Neural cell (in vitro differentiated cells): ENCODE data around the gene SLFN13.

Experiments
- EP300 ChIP-seq: fragments of 450-650 bp; conservative IDR thresholded peaks from 2 replicates; pipeline ENCODE4 v1.6.1; 2014; ENCODE audit warnings: antibody characterized with exemption, mild to moderate bottlenecking, moderate library complexity; ENCODE audit not compliant: poor library complexity, severe bottlenecking
- EZH2 ChIP-seq: fragments of 200-600, 300-800 bp; shearing (Covaris generic), sonication (generic); IDR thresholded peaks from 2 replicates; pipeline ENCODE4 v1.6.1; 2014; ENCODE audit warnings: antibody characterized with exemption, low read length, borderline replicate concordance, mild to moderate bottlenecking; ENCODE audit not compliant: insufficient read depth, poor library complexity, severe bottlenecking
- POLR2AphosphoS5 ChIP-seq: IDR thresholded peaks from 2 replicates; pipeline ENCODE4 v1.6.1; 2012
- SMC3 ChIP-seq: fragments of 450-650 bp; conservative IDR thresholded peaks from 2 replicates; pipeline ENCODE4 v1.6.1; 2014; ENCODE audit warnings: antibody characterized with exemption, mild to moderate bottlenecking, moderate library complexity; ENCODE audit not compliant: poor library complexity
- TF ChIP-seq, protein P1 (sequence below): fragments of 450-650 bp; IDR thresholded peaks from 2 replicates; pipeline ENCODE4 v1.5.1; 2014; ENCODE audit warnings: antibody characterized with exemption, mild to moderate bottlenecking, moderate library complexity; ENCODE audit not compliant: poor library complexity, severe bottlenecking

DNA sequence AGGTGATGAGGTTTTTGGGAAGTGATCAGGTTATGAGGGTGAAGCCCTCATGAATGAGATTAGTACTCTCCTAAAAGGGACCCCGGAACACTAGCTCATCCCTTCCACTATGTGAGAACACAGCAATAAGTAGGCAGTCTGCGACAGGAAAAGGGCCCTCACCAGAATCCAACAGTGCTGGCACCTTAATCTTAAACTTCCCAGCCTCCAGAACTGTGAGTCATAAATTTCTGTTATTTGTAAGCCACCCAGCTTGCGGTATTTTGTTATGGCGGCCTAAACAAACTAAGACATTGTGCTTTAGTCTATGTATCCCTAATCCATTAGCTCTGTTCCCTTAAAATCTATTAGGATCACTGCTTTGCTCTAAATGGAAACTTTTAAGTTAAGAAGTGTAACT is 24.8 kb downstream of the SLFN13 start:
- TF ChIP-seq EP300 (no peak), SMC3 (no peak), EZH2 (no peak), POLR2AphosphoS5 (no peak)
- TF ChIP-seq, protein P1, sequence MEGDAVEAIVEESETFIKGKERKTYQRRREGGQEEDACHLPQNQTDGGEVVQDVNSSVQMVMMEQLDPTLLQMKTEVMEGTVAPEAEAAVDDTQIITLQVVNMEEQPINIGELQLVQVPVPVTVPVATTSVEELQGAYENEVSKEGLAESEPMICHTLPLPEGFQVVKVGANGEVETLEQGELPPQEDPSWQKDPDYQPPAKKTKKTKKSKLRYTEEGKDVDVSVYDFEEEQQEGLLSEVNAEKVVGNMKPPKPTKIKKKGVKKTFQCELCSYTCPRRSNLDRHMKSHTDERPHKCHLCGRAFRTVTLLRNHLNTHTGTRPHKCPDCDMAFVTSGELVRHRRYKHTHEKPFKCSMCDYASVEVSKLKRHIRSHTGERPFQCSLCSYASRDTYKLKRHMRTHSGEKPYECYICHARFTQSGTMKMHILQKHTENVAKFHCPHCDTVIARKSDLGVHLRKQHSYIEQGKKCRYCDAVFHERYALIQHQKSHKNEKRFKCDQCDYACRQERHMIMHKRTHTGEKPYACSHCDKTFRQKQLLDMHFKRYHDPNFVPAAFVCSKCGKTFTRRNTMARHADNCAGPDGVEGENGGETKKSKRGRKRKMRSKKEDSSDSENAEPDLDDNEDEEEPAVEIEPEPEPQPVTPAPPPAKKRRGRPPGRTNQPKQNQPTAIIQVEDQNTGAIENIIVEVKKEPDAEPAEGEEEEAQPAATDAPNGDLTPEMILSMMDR: no peak
